T47D (cell line): ENCODE data around the gene CHRM1.
"Not testable (repeated sequence)": the region's sequence is repeated elsewhere in the genome, so short reads cannot be mapped to it uniquely, and the experiment has no call there.

Source experiments
- DNase-seq, 2 experiments: peaks; one replicate each; pipeline versions ENCODE4 v3.0.0 to v3.0.0-alpha.2; 2011 to 2012; ENCODE audit warnings: low read depth in 1 of 2, low spot score in 1 of 2
- JUND ChIP-seq: IDR thresholded peaks from 2 replicates; pipeline ENCODE4 v1.6.1; 2012; ENCODE audit warnings: low read depth
- in situ Hi-C: cut with HindIII; loops from 2 replicates; pipeline ENCODE4 v1.10.0; 2016; ENCODE audit warnings: low sequenced_read_pairs, low pct_unique_long_range_greater_than_20kb

CHRM1 gene

DNA sequence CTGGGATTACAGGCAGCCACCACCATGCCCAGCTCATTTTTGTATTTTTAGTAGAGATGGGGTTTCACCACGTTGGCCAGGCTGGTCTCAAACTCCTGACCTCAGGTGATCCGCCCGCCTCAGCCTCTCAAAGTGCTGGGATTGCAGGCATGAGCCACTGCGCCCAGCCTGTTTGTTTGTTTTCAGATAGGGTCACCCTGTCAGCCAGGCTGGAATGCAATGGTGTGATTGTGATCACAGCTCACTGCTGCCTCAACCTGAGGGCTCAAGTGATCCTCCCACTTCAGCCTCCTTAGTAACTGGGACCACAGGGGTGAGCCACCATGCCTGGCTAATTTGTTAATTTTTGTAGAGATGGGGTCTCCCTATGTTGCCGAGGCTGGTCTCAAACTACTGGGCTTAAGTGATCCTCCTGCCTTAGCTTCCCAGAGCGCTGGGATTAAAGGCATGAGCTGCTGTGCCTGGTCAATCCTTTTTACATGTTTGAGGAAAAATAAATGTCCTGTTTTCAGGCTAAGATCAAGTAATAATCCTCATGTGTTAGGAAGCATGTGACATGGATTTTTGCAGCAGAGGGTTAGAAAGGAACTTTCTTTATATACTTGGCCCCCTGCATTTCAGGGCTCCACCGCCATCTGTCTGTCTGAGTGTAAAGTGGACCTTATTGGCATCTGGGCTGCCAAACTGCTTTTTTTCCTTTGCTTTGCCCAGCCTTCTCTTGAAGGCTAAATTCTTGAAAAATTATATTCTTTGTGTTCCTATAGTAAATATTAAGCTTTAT is 45.3 kb downstream of the CHRM1 start:
- TF ChIP-seq JUND: no peak
- peak in 1 of 2 experiments; percentile 90 for DNase-seq
- in situ Hi-C loops: no loop called here

GRCh38 chr11:62874851-62875250 is 46.3 kb downstream of the CHRM1 start:
- no peak for DNase-seq
- in situ Hi-C loops: no loop called here
- no peak for TF ChIP-seq JUND

- in situ Hi-C loops: no loop called here
- no peak for DNase-seq
- no peak for TF ChIP-seq JUND
These were observed 55.5 kb downstream of the CHRM1 start for GRCh38 chr11:62865635-62866034.

- TF ChIP-seq JUND: no peak
- in situ Hi-C loops: no loop called here
- no peak for DNase-seq
These were observed 57.4 kb downstream of the CHRM1 start for GRCh38 chr11:62863687-62864335.

DNA sequence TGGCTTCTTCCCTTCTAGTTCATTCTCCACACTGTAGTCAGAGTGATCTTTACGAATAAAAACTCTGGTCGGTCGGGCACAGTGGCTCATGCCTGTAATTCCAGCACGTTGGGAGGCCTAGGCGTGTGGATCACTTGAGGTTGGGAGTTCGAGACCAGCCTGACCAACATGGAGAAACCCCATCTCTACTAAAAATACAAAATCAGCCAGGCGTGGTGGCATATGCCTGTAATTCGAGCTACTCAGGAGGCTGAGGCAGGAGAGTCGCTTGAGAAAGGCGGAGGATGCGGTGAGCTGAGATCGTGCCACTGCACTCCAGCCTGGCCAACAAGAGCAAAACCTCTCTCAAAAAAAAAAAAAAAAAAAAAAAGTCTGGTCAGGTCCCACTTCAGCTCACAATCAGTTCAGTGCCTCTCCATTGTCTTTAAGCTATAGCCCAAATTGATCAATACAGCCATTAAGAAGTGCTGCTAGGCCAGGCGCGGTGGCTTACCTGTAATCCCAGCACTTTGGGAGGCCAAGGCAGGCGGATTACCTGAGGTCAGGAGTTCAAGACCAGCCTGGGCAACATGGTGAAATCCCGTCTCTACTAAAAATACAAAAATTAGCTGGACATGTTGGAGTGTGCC is 59.5 kb downstream of the CHRM1 start:
- DNase-seq, in situ Hi-C loops: not testable (repeated sequence)

DNA sequence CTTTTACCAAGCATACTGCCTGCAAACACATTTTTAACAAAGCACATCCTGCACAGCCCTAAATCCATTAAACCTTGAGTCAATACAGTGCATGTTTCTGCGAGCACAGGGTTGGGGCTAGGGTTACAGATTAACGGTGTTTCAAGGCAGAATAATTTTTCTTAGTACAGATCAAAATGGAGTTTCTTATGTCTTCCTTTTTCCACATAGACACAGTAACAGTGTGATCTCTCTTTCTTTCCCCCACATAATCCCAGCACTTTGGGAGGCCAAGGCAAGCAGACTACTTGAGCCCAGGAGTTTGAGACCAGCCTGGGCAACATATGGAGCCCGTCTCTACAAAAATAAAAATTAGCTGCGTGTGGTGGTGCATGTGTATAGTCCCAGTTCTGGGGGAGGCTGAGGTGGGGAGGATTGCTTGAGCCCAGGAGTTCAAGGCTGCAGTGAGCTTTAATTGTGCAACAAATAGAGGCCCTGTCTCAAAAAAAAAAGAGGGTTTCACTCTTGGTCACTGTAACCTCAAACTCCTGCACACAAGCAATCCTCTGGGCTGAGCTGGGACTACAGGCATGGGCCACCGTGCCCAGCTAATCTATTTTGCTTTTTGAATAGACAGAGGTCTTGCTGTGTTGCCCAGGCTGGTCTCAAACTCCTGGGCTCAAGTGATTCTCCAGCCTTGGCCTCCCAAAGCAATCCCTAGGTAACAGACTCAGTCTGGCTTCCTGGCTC is 60.2 kb downstream of the CHRM1 start:
- in situ Hi-C loops: no loop called here
- no peak for DNase-seq
- TF ChIP-seq JUND: no peak

DNA sequence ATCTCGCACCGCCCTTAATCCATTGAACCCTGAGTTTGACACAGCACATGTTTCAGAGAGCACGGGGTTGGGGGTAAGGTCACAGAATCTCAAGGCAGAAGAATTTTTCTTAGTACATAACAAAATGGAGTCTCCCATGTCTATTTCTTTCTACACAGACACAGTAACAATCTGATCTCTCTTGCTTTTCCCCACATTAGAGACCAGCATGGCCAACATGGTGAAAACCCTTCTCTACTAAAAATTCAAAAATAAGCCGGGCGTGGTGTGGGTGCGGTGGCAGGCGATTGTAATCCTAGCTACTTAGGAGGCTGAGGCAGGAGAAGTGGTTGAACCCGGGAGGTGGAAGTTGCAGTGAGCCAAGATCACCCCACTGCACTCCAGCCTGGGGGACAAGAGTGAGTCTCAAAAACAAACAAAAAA is 61.9 kb downstream of the CHRM1 start:
- in situ Hi-C loops: not testable (repeated sequence)

More for the DNA sequence above, 61.9 kb downstream of the CHRM1 start:
- DNase-seq: not testable (repeated sequence)
